Calu3 (cell line): ENCODE results near the gene BTBD7. TPM values are rescaled to one million over a fixed set of nuclear protein-coding genes. Genes with fewer than 3 reads are reported as not detected.

Source experiments
- BruUV-seq: library from RNA; stranded (reverse); fragments of 400-500 nt; replicated peaks from 2 replicates; lab custom pipeline; 2021; lab: Mats Ljungman, UMichigan
- CTCF ChIA-PET: fragments of 300-600 bp; sonication (Branson Sonifier 250); formaldehyde crosslinking; loops from one replicate; lab custom pipeline; 2022; ENCODE audit warnings: antibody characterized with exemption; lab: Charles Lee
- DNase-seq: peaks from one replicate; pipeline ENCODE4 v3.0.0; 2022
- H3K27ac Mint-ChIP-seq: one replicate; pipeline ENCODE4 v1.8.0; 2022; ENCODE audit warnings: mixed read lengths; ENCODE audit not compliant: unreplicated experiment
- H3K27me3 Mint-ChIP-seq: one replicate; pipeline ENCODE4 v1.8.0; 2022; ENCODE audit warnings: mixed read lengths; ENCODE audit not compliant: unreplicated experiment
- H3K36me3 Mint-ChIP-seq: one replicate; pipeline ENCODE4 v1.8.0; 2022; ENCODE audit warnings: mild to moderate bottlenecking, moderate library complexity, mixed read lengths; ENCODE audit not compliant: insufficient read depth, unreplicated experiment
- H3K4me1 Mint-ChIP-seq: one replicate; pipeline ENCODE4 v1.8.0; 2022; ENCODE audit warnings: mild to moderate bottlenecking, low read depth, mixed read lengths; ENCODE audit not compliant: unreplicated experiment
- H3K4me3 Mint-ChIP-seq: one replicate; pipeline ENCODE4 v1.8.0; 2022; ENCODE audit warnings: mild to moderate bottlenecking, low read depth, moderate library complexity, mixed read lengths; ENCODE audit not compliant: unreplicated experiment
- H3K9me3 Mint-ChIP-seq: one replicate; pipeline ENCODE4 v1.8.0; 2022; ENCODE audit warnings: low read depth, mixed read lengths; ENCODE audit not compliant: unreplicated experiment
- intact Hi-C: fragments of 100-400 bp; cut with micrococcal nuclease; formaldehyde crosslinking; loops from one replicate; pipeline ENCODE4 v1.10.0; 2022; ENCODE audit not compliant: unreplicated experiment
- total RNA-seq: library from RNA; stranded (reverse); gene quantifications from 2 replicates; pipeline ENCODE4 v1.2.3, GENCODE V29; 2022
- TF ChIP-seq, protein P1 (sequence below): fragments of 200-600 bp; IDR thresholded peaks from one replicate; pipeline ENCODE4 v1.8.0; 2022; ENCODE audit warnings: antibody characterized with exemption; ENCODE audit not compliant: unreplicated experiment

BTBD7 gene
- total RNA-seq, 1 experiment from 2014 or later: 42.0 TPM

- TF ChIP-seq, protein P1, sequence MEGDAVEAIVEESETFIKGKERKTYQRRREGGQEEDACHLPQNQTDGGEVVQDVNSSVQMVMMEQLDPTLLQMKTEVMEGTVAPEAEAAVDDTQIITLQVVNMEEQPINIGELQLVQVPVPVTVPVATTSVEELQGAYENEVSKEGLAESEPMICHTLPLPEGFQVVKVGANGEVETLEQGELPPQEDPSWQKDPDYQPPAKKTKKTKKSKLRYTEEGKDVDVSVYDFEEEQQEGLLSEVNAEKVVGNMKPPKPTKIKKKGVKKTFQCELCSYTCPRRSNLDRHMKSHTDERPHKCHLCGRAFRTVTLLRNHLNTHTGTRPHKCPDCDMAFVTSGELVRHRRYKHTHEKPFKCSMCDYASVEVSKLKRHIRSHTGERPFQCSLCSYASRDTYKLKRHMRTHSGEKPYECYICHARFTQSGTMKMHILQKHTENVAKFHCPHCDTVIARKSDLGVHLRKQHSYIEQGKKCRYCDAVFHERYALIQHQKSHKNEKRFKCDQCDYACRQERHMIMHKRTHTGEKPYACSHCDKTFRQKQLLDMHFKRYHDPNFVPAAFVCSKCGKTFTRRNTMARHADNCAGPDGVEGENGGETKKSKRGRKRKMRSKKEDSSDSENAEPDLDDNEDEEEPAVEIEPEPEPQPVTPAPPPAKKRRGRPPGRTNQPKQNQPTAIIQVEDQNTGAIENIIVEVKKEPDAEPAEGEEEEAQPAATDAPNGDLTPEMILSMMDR: no peak
- Mint-ChIP-seq H3K27me3 (no peaks in the 10 kb centered on the region), H3K4me1 (no peaks in the 10 kb centered on the region), H3K4me3 (no peak overlapping the region), H3K9me3 (no peaks in the 10 kb centered on the region), H3K27ac (no peak overlapping the region), H3K36me3 (peaks cover 5% of the 10 kb centered on the region)
- BruUV-seq: no TSS peak
- no peak for DNase-seq
- intact Hi-C loops: no loop called here
- CTCF ChIA-PET: no interaction called here
Measured at GRCh38 chr14:93200553-93200952, 132.3 kb downstream of the BTBD7 start.

- TF ChIP-seq, protein P1: no peak
- Mint-ChIP-seq H3K9me3 (no peaks in the 10 kb centered on the region), H3K4me3 (no peak overlapping the region), H3K4me1 (no peaks in the 10 kb centered on the region), H3K27ac (no peak overlapping the region), H3K27me3 (no peaks in the 10 kb centered on the region), H3K36me3 (peaks cover 5% of the 10 kb centered on the region)
- CTCF ChIA-PET: no interaction called here
- no TSS peak for BruUV-seq
- no peak for DNase-seq
- intact Hi-C loops: no loop called here
Measured at GRCh38 chr14:93199031-93199430, 133.8 kb downstream of the BTBD7 start.

DNA sequence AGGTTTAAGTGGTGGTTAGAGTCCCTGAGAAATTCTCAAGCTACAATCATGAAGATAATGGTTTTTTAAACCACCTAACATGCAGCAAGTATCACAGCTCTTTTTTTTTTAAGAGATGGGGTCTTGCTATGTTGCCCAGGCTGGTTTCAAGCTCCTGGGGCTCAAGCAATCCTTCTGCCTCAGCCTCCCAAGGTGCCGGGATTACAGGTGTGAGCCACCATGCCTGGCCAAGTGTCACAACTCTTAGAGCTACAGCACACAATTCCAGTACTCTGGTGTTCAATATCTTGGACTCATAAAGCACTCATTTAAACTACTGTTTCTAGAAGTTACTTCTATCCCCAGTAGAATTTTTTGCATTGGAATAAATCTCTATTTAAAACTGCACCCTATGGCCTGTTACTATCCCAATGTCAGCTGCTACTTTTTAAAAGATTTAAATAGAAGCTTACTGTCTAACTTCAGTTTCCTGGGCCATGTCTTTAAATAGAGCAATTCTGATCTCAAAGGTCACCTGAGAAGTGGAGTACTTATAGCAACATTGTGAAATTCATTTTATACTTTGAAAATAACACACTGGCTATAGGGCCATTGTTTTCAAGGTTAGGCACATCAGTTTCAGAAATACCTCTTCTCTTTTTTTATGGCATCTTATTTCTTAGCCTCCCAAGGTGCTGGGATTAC lies 137.4 kb downstream of the BTBD7 start:
- DNase-seq: no peak
- H3K9me3 Mint-ChIP-seq: no peaks in the 10 kb centered on the region
- intact Hi-C loops: no loop called here
- no peaks in the 10 kb centered on the region for H3K4me1 Mint-ChIP-seq
- no TSS peak for BruUV-seq
- no peak overlapping the region for H3K27ac Mint-ChIP-seq
- H3K27me3 Mint-ChIP-seq: no peaks in the 10 kb centered on the region
- CTCF ChIA-PET: no interaction called here
- TF ChIP-seq, protein P1: no peak
- H3K4me3 Mint-ChIP-seq: no peak overlapping the region
- no peaks in the 10 kb centered on the region for H3K36me3 Mint-ChIP-seq

Other genes starting within 250 kb of the BTBD7 start
- gene ITPK1, start 217.1 kb downstream of the BTBD7 start, total RNA-seq: 94.3 and 109 TPM in 2 replicates
- gene MOAP1, start 148.1 kb downstream of the BTBD7 start, total RNA-seq: 20.0 and 23.4 TPM in 2 replicates
- 21.3 and 22.7 TPM in 2 replicates for gene LYSET, start 147.7 kb downstream of the BTBD7 start, total RNA-seq
- gene GON7, start 126.0 kb downstream of the BTBD7 start, total RNA-seq: 13.3 and 13.5 TPM in 2 replicates
- 16.3 and 20.3 TPM in 2 replicates for gene UBR7, start 125.8 kb downstream of the BTBD7 start, total RNA-seq
- not detected in 2 replicates for gene COX8C, start 14.1 kb upstream of the BTBD7 start, total RNA-seq
- 0.07 TPM in 1 of 2 replicates, not detected in the other for gene UNC79, start 97.9 kb upstream of the BTBD7 start, total RNA-seq